AML-193 (cell line): ENCODE data around the gene ADAR.

Experiments used
- DNase-seq, 2 experiments: peaks; one replicate each; lab custom pipeline; 2025; lab: John Stamatoyannopoulos, UW

ADAR gene

DNA sequence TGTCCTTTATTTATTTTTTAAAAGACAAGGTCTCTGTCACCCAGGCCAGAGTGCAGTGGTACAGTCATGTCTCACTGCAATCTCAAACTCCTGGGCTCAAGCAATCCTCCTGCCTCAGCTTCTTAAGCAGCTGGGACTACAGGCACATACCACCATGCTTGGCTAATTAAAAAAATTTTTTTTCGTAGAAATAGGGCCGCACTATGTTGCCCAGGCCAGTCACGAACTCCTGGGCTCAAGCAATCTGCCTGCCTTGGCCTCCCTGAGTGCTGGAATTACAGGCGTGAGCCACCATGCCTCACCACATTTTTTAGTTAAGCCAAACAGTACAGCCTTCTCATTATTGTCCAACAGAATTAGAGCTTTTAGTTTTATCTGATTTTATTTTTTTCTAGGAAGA is 7.4 kb upstream of the ADAR start:
- DNase-seq: no peak

DNA sequence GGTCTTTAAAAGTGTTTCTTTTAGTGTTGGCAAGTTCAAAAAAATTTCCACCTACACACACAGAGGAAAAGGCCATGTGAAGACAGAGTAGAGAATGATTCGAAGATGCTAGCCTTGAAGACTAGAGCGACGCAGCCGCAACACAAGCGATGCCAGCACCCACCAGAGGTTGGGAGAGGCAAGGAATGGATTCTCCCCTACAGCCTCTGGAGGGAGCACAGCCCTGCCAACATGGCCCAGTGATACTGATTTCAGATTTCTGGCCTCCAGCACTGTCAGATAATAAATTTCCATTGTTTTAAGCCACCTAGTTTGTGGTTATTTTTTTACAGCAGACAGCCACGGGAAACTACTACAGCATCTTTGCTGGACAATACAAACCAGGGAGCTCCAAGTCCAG is 6.9 kb upstream of the ADAR start:
- DNase-seq: no peak

DNA sequence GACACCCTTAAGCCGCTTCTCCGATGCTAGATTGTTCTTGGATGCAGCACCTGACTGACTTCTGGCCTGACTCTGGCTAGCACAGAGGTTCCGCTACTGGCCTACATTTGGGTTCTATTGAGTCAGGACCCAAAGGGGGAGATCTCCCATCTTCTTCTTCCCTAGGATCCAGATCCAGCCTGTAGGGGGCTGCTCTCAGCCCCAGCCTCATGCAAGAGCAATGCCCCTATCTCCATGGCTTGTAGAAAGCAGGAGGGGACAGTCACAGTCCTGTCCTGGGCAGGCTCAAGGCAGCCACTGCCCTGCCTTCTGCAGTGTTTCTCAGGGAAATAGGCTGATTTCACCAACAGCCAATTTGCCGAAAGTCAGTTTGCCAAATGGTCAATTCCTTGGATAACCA is 6.3 kb upstream of the ADAR start:
- DNase-seq: no peak

DNA sequence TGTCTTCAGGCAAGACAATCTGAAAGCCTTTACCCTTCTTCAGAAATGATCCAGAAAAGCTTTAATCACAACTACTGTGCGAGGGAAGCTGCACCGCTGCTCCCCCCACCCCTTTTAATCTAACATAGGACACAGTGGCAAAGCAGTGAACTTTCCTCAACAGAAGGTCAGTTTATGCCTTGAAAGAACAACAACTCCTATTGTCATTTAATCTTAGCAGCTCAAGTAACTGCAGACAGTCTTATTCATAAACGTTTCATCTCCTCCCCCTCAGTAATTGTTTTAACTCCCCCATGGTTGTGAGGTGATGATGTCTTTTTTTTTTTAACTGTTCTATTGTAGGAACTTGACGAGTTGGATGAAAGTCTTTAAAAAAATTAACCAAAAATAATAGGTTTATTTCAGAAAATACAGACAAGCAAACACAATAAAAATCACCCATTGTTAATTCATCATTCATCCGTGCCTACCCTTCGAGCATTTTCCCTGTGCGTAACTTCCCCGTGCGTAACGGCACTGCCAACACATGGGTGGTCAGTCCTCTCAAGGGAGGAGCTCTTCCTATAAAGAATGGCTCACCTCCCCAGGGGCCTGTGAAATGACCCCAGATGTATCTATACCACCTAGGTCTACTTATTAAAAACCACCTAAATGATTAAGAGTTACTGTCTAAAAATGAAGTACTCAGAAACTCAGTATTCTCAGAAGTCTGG is 3.3 kb upstream of the ADAR start:
- no peak for DNase-seq

DNA sequence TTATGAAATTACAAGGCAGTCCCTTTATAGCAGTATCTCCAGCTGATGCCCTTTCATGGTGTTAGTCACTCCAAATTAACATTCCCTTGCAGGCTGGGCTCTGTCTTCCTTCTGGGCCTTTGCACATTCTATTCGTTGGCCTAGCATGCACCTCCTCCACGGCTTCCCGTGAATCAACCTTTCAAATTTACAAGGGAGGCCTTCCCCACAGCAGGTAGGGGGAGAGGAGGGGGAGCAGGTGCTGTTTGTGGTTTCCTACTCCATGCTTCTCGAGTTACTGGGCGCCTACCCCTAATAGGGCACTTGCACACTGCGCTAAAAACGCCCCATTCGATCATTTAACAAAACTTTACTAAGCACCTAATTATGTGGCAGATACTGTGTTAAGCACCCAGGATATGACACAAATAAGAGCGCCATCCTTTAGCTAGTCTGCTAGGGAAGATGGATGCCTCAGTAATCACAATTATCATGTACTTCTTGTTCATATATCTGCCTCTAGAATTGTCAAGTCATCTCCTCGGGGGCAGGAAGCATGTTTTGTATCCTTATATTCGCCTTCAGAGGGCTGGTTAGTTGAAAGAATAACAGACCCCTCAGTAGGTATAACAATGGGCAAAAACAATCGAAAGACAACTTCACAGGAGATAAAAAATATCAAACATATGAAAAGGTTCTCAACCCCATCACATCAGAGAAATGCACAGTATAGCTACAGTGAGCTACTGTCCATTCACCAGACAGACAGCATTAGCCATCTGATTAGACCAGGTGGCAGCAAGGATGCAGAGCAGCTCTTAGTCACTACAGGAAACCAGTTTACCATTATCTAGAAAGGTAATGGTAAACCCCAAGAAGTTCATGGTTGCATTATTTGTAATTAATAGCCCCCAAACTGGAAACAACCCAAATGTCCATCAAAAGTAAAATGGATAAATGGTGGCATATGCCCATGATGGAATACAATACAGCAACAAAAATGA is 1.7 kb upstream of the ADAR start:
- no peak for DNase-seq

DNA sequence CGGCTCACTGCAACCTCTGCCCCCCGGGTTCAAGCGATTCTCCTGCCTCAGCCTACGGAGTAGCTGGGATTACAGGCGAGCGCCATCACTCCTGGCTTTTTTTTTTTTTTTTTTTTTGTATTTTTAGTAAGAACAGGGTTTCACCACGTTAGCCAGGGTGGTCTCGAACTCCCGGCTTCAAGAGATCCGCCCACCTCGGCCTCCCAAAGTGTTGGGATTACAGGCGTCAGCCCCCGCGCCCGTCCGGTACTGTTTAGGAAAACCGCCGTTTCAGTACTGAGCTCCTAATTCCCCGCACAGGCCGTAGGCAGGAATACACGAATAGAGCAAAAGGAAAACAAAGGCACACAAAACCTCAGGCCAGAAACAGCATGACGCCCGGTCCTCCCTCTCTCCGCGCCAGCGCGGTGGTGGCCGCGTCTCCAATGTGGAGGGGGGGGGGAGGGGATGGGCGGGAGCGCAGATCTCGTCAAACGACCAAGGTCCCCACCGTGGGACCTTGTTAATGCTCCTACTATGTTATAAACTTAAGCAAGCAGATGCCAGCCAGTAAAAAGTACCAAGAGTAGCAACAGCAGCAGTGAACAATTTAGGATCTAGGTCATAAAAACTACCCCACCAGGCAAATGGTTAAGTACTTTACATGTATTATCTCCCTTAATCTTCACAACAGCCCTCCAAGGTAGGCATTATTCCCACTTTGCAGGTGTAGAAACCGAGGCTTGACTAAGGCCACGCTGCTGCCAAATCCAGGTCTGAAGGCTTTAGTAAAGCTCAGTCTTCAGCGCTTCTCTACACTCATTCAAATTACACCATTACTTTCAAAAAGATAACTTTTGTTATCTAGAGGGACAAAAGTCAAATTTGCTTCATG is 648 bp upstream of the ADAR start:
- DNase-seq: no peak

DNA sequence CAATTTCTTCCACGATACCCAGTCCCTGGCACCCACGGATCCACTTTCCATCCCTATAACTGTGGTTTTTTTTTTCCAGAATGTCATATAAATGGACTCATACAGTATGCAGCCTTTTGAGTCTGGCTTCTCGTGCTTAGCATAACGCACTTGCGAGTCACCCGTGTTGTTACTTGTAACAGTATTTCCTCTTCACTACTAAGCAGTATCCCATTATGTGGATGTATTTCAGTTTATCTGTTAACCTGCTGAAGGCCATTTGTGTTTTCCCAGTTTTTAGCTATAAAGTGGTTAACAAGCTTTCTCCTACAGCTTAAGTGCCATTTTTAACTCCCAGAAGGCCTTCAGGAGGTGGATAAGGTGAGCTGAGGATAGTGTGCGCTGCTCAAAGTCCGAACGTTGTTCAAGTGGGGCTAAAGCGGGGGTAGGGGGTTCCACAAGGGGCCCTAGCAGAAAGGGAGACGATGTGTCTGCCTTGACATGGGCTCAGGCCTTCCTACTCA is 829 bp downstream of the ADAR start:
- peak; percentile 5 to 13 for DNase-seq

DNA sequence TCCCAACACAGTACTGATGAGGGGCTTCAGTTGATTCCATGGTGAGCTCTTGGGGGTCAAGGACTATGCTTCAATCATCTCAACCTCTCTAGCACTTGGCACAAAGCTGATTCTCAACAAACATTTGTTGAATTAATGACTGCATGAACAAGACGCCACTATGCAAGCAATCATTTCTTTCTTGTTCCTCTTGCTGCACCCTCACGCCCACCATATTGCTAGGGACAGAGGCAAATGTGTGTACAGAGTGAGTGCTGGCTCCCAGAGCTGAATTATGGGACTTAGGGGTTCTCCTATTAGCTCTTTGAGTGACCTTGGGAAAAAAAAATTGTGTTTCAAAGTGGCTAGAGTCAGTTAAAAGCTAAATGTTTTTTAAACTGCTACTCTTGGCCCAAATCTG is 2.5 kb downstream of the ADAR start:
- DNase-seq: no peak

DNA sequence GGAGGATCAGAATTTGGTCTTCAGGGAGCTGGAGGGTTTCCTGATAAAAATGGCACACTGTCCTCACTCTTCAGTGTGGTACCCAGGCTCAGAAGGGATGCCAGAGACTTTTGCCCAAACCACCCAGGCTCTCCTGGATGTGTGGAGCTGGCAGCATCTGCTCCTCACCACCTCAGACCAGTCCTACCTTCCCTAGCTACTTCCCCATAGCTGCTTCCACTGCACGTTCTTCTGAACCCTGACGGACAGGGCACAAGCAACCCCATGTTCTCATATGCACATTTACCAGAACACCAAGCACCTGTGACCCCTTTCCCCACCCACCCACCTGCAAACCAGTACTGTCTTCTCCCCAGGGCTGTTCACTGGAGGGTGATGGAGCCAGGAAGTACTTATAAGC is 4.7 kb downstream of the ADAR start:
- no peak for DNase-seq

DNA sequence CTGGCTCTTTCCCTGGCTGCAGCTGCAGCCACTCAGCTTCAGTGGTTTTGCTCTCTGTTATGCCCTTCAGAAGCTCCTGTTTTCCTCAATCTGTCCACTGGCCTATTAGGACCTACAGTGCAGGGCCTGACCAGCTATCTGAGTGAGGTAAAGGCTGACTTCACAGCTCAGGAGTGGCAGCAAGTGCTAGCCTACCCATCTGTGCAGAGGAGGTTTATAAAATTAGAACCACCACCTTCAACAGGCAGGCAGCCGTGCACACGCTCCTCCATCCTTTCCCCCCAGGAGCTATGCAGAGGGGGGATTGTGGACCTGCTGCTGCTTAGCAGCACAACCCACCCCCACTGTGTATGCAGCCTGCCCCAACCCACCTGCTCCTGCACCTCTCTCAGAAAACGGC is 8.3 kb downstream of the ADAR start:
- DNase-seq: no peak

DNA sequence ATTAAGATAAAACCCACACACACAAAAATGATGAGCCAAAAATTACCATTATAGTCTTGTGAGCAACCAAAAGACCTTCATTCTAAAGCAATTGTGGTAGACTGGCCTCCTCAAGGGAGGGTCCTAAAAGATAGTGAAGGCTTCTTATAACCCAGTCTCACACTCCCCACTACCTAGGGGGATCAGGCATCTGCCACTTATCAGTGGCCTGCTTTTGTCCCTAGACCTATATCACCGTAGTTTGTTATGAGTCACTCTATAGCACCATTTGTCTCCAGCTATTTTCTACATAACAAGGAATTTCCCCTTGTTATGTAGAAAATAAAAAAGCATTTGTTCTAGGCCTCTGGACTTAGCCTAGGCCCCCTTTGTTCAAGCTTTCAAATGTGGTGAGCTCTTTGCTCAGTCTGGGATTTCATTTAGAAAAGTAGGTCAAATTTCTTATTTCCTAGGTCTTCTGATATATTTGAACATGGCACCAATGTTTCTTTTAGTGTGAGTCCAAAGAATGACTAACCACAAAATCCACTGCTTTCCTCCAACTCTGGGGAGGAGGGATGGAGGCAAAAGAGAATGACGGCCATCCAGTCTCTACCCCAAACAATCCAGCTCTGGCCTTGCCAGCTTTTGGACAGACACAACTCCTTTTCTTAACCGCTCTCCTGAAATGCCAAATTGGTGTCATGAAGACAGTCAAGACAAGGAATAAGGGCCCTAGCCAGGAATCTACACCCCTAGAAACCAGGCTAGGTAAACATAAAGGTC is 8.9 kb downstream of the ADAR start:
- no peak for DNase-seq

DNA sequence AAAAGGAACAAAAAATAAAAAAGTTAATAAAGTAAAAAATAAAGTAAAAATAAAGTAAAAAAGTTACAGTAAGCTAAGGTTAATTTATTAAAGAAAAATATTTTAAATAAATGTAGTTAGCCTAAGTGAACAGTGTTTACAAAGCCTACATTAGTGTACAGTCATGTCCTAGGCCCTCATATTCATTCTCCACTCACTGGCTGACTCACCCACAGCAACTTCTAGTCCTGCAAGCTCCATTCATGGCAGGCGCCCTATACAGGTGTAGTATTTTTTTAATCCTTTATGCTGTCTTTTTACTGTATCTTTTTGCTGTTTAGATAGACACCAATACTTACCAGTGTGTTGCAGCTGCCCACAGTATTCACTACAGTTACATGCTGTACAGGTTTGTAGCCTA is 12.4 kb downstream of the ADAR start:
- no peak for DNase-seq

DNA sequence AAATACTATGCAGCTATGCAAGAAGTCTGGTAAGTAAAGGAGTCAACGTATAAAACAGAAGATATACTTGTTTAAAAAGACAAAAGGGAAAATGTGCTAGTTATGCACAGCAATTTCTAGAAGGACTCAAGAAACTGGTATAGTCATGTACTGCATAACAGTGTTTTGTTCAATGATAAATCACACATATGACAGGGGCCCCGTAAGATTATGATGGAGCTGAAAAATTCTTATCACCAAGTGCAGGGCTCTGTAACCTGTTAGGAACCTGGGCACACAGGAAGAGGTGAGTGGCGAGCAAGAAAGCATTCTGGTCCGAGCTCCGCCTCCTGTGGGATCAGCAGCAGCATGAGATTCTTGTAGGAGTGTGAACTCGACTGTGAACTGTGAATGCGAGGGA is 13.2 kb downstream of the ADAR start:
- DNase-seq: no peak

DNA sequence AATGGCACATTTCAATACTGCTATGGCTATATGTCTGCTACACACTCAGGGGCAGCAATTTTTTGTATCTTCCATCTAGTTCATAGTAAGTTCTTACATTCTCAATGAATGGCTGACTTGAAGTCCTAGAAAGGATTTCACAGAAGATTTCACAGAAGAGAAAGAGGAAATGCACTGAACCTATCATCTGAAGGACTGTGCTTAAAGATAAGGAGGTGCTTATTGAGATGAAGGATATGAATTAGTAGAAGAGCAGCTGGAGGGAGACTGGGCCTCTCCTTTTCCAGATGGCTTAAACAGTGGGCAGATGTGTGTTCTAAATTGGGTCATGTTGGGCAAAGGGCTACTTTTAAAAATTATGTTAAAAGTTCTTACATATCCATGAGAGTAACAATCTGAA is 14.6 kb downstream of the ADAR start:
- no peak for DNase-seq

DNA sequence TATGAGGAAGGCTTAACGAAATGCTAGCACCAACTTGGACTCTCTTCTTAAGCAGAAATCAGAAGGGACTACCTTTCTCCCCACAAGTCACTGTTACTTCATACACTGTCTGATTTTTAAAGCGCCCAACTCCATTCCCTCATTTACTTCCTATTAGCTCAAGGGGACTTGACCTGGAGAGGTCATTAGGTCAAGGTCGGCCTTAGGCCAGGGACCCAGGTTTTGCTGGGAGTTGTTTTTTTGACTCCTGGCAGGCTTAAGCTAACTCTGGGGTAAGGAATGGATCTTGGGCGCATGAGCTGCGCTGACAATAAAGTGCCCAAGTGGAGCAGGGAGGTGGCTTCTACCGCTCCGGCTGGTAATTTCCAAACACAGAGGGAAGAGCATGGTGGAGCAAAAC is 16.8 kb downstream of the ADAR start:
- DNase-seq: no peak

DNA sequence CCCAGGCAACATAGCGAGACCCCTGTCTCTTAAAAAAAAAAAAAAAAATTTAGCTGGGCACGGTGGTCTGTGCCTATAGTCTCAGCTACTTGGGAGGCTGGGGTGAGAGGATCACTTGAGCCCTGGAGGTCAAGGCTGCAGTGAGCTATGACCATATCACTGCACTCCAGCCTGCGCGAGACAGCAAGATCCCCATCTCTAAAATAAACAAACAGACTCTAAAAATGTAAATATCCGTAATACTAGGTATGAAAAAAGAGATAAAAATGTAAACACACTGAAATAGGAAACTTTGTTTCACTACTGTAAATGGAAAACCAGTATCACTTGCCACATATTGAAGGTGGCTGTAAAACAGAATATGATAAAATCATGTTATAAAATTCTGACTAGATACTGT is 17.2 kb downstream of the ADAR start:
- DNase-seq: no peak

DNA sequence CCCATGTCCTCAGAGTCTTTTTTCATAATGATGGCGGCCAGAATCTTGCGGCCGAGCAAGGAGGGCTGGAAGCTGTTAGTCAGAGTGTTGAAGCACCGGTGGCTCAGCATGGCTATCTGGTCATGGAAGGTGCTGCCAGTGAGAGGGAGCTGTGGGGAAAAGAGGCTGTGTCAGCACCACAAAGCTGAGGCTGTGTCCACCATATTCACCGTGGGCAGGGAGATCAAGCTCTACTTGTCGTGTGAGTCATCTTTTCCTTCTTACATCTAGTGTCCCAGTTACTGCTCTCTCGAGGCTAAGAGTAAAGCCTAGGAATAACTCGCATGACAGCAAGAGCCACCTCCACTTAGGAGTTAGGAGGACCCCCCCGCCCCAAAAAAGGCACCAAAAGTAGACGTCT is 18.2 kb downstream of the ADAR start:
- no peak for DNase-seq

DNA sequence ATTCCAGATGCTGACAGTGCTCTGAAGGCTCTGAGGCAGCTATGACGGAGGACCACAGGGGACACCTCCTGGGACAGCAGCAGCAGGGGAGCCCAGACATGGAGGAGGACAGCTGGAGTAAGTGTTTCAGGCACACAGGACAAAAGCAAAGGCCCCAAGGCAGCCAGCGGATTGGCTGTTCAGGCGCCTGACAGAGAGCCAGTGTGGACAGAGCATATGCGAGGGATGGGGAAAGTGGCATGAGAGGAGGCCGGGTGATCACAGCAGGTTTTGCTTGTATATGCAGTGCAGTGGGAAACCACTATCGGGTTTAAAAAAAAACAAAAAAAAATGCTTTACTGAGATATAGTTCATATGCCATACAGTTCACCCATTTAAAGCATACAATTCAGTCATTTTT is 21.3 kb downstream of the ADAR start:
- no peak for DNase-seq

DNA sequence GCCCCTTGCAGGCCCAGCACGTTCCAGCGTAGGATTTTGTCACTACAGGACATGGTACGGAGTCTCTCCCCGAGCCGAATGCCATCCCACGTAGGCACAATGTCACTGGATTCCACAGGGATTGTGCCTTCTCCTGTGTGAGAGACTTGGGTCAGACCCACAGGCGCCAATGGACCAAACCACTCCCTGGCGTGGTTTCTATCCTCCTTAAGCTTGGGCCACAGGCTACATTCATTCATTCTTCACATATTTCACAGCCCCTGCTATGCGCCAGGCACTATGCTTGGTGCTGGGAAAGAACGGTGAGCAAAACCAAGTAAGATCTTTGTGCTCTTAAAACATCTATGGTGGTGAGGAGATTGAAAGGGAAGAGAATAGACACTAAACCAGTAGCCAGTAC is 21.8 kb downstream of the ADAR start:
- DNase-seq: no peak

DNA sequence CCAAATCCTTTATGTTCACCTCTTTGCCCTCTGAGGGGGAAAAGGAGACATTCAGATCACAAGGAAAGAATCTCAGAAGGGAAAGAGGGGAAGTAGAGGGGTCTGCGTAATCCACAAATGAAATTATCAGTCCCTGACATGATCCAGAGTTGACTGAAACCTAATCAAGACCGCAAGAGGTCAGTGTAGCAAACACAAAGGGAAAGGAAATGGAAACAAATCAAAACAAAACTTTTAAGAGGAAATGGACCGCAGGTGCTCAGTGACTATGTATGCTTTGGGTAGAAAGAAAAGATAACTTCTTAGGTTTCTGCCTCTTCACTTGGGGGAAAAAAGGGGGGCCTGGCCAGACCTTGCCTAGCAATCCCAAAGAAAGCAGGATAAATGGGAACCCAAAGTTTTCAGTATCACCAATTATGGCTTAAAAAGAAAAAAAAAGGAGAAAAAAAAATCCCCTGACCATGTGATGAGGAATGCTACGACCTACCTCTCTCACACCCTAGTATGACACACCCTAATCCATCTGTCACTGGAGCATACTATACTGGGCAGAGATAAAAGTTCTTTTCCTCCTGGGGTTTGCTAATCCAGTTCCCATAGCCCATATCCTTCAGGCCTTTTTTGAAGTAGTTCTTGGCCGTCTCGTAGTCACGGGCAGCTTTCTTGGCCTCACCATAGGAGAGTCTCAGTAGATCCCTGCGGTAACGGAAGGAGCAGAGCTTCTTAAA is 23.6 kb downstream of the ADAR start:
- DNase-seq: no peak

DNA sequence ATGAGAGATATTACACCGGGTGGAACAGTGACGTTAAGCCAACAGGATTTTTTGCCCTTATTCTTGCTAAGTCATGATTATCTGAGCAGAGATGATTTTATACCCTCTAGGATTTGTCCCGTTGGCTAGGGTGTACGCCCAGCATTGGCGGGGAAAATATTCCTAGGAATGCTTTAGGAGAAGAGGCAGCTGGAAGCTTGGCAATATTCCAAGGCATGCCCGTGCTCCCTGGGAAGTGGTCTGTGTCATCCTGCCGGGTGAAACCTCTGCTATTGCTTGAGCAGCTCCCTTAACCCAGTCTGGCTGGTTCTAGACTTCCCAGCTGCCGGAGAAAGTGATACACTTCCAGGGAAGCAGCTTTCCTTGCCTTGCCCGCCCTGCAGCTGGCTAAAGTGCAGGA is 24.2 kb downstream of the ADAR start:
- DNase-seq: no peak
